ENCODE results near the gene NKAIN2.

DNA sequence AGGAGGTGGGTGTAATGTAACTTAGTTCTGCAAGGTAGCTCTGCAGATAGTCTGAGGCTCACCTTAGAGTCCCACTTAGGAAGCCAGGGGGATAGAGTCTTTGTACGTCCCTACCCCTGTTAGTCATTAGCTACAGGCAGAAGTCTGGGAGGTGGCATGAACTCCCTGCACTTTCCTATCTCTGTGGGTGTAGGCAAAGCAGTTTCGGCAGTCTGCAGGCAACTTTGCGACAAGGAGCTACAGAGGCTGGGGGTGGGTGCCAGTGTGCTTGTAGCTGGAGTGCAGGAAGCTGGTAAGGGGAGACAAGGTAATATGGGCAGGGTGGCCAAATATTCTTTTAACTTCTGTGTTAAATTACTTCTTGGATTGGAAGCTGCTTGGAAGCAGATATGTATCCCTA lies 45.7 kb downstream of the NKAIN2 start:
- TF ChIP-seq, protein P1, sequence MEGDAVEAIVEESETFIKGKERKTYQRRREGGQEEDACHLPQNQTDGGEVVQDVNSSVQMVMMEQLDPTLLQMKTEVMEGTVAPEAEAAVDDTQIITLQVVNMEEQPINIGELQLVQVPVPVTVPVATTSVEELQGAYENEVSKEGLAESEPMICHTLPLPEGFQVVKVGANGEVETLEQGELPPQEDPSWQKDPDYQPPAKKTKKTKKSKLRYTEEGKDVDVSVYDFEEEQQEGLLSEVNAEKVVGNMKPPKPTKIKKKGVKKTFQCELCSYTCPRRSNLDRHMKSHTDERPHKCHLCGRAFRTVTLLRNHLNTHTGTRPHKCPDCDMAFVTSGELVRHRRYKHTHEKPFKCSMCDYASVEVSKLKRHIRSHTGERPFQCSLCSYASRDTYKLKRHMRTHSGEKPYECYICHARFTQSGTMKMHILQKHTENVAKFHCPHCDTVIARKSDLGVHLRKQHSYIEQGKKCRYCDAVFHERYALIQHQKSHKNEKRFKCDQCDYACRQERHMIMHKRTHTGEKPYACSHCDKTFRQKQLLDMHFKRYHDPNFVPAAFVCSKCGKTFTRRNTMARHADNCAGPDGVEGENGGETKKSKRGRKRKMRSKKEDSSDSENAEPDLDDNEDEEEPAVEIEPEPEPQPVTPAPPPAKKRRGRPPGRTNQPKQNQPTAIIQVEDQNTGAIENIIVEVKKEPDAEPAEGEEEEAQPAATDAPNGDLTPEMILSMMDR (IDR thresholded peaks at IDR 0.05), result no peak
- no peak for TF ChIP-seq POLR2A (IDR thresholded peaks at IDR 0.05)

Data from thyroid gland (tissue), 4 donors.